MM.1S (cell line): Measurements from ENCODE around the gene PRCD.

ENCODE experiments used
- EZH2 ChIP-seq: fragments of 300-600 bp; sonication (generic); optimal IDR thresholded peaks from 2 replicates; pipeline ENCODE3; 2017; ENCODE audit warnings: low read depth, mild to moderate bottlenecking, antibody characterized with exemption, low read length, mixed read lengths
- TF ChIP-seq, protein P1 (sequence below): fragments of 300-600 bp; sonication (generic); IDR thresholded peaks from 2 replicates; pipeline ENCODE4 v1.5.1; 2016; ENCODE audit warnings: antibody characterized with exemption, low read length, mixed read lengths

GRCh38 chr17:76500074-76500746, 39.6 kb upstream of the PRCD start:
- TF ChIP-seq, protein P1, sequence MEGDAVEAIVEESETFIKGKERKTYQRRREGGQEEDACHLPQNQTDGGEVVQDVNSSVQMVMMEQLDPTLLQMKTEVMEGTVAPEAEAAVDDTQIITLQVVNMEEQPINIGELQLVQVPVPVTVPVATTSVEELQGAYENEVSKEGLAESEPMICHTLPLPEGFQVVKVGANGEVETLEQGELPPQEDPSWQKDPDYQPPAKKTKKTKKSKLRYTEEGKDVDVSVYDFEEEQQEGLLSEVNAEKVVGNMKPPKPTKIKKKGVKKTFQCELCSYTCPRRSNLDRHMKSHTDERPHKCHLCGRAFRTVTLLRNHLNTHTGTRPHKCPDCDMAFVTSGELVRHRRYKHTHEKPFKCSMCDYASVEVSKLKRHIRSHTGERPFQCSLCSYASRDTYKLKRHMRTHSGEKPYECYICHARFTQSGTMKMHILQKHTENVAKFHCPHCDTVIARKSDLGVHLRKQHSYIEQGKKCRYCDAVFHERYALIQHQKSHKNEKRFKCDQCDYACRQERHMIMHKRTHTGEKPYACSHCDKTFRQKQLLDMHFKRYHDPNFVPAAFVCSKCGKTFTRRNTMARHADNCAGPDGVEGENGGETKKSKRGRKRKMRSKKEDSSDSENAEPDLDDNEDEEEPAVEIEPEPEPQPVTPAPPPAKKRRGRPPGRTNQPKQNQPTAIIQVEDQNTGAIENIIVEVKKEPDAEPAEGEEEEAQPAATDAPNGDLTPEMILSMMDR, result no peak
- TF ChIP-seq EZH2, result no peak
